Lower leg skin (tissue), 3 donors: ENCODE data around the gene ARHGEF10L.

ENCODE experiments used
- CTCF ChIP-seq, 3 donors: fragments of 450-650 bp; IDR thresholded peaks; one replicate each; pipeline ENCODE4 v1.5.1; 2016; ENCODE audit warnings: antibody characterized with exemption in 3 of 3, mild to moderate bottlenecking in 3 of 3, moderate library complexity in 2 of 3
- POLR2A ChIP-seq, 2 donors: fragments of 450-650 bp; IDR thresholded peaks; one replicate each; pipeline ENCODE4 v1.6.1; 2016 to 2017; ENCODE audit warnings: antibody characterized with exemption in 2 of 2, mild to moderate bottlenecking in 1 of 2, moderate library complexity in 1 of 2

GRCh38 chr1:17558954-17559614 is 19.6 kb downstream of the ARHGEF10L start:
- no peak for TF ChIP-seq POLR2A (IDR thresholded peaks at IDR 0.05)
- TF ChIP-seq CTCF (IDR thresholded peaks at IDR 0.05) = no peak
